Measurements from ENCODE around the gene SUPT4H1. TPM values are rescaled to one million over a fixed set of nuclear protein-coding genes. Genes with fewer than 3 reads are reported as not detected.
A peak's percentile ranks its signal among the peaks of the same experiment; 100 is the strongest.

The SUPT4H1 gene
- total and polyA plus RNA-seq, 9 of the 15 experiments (the other 6 are each of a cell fraction or from before 2014, with no cell fraction given) = 62.1 to 320 (median 117) TPM

DNA sequence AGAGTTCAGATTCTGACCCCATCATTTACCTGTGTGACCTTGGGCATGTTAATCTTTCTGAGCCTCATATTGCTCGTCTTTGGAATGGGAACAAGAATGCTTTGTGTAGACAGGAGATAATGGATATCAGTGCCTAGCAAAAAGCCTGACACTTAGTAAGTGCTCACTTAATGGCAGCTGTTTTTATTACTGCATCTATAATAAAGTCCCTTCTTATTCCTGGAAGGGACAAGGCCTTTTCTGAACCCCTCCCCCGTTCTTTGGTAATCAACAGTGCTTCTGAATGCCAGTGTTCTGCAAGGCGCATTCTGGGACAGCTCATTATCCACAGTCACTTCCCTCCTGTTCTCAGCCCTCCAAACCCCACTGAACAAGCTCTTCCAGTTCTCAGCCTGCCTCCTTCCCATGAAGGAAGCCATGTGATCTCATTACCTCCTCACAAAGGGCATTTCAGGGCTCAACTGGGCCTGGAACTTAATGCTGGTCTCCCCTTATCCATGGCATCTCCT lies 25.1 kb upstream of the SUPT4H1 start (continued):
- TF ChIP-seq KDM1A (IDR thresholded peaks at IDR 0.05) (peak in 1 of 2 experiments; percentile 57; a peak in 1 of 4 replicates), MCM2 (IDR thresholded peaks at IDR 0.05; ENCODE audit: low read depth) (no peak), ZZZ3 (IDR thresholded peaks at IDR 0.05) (no peak)
- TF ChIP-seq, protein P1, sequence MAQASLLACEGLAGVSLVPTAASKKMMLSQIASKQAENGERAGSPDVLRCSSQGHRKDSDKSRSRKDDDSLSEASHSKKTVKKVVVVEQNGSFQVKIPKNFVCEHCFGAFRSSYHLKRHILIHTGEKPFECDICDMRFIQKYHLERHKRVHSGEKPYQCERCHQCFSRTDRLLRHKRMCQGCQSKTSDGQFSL (CRISPR knock-in tag; IDR thresholded peaks at IDR 0.05) = no peak
- TF ChIP-seq, protein P1 (tag; IDR thresholded peaks at IDR 0.05) = no peak

DNA sequence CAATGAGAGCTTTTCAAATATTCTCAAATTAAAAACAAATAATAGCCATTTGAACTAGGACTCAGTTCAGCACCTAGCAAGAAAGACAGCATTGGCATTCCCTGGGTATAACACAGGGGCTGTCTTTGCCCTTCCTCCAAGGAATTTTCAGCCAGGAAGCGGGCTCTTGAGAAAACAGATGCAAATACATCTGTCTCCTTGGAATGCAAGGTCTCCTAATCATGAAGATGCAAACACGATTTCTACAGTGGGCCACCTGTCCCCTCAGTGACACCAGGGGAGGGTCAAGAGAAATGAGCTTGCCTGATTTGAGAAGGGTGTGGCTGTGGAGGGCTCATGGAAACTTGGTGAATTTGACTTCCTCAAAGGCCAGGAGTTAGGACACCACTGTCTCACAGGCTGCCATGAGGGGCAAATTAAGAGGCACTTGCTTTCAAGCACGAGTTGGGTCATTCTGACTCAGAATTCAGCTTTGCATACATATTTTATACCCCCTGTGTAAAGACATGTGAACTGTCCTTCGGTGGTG lies 24.5 kb upstream of the SUPT4H1 start:
- Histone ChIP-seq H3K9ac (ENCODE audit: insufficient read depth in 1 of 2, low read depth in 2 of 2, low read length in 2 of 2) (no peak overlapping the region; a peak in 1 of 4 replicates), H3K4me3 (no peak overlapping the region), H3K4me2 (ENCODE audit: insufficient read depth, low read length) (no peak overlapping the region), H3K36me3 (ENCODE audit: control insufficient read depth, insufficient read depth, low read length) (no peaks in the 10 kb centered on the region), H4K20me1 (replicated peaks; ENCODE audit: control insufficient read depth, insufficient read depth, low read length) (no peaks in the 10 kb centered on the region), H3K9me1 (ENCODE audit: control insufficient read depth, insufficient read depth, low read length) (no peaks in the 10 kb centered on the region), H3K79me2 (ENCODE audit: control insufficient read depth, insufficient read depth, low read length) (no peaks in the 10 kb centered on the region), H3K4me1 (replicated peaks in 1 of 2; ENCODE audit: control insufficient read depth in 2 of 2, insufficient read depth in 2 of 2, low read length in 2 of 2) (peaks cover 0 to 26% of the 10 kb centered on the region in 2 experiments; a peak in 4 of 5 replicates), H3K27ac (ENCODE audit: extremely low read depth, low read depth, low read length) (no peak overlapping the region), H3K9me3 (replicated peaks; ENCODE audit: control insufficient read depth, insufficient read depth, low read depth, low read length) (no peaks in the 10 kb centered on the region), H3K27me3 (ENCODE audit: control insufficient read depth in 2 of 2, insufficient read depth in 2 of 2, low read length in 2 of 2) (no peaks in the 10 kb centered on the region), H2AFZ (ENCODE audit: low read depth, low read length) (no peak overlapping the region)
- ATAC-seq (no peak), DNase-seq (ENCODE audit: extremely low read depth in 1 of 4, low spot score in 3 of 4) (no peak), FAIRE-seq (no peak)
- TF ChIP-seq ZNF197 (CRISPR knock-in tag; IDR thresholded peaks at IDR 0.05; ENCODE audit: low read depth) (no peak), SMARCB1 (IDR thresholded peaks at IDR 0.05; ENCODE audit: insufficient read length, low read depth) (no peak), SPI1 (IDR thresholded peaks at IDR 0.05; ENCODE audit: borderline replicate concordance, low read depth, low read length) (peak; percentile 53; the same call in 1 of the 2 replicates), CSDE1 (IDR thresholded peaks at IDR 0.05) (no peak)
- TF ChIP-seq, protein P2, sequence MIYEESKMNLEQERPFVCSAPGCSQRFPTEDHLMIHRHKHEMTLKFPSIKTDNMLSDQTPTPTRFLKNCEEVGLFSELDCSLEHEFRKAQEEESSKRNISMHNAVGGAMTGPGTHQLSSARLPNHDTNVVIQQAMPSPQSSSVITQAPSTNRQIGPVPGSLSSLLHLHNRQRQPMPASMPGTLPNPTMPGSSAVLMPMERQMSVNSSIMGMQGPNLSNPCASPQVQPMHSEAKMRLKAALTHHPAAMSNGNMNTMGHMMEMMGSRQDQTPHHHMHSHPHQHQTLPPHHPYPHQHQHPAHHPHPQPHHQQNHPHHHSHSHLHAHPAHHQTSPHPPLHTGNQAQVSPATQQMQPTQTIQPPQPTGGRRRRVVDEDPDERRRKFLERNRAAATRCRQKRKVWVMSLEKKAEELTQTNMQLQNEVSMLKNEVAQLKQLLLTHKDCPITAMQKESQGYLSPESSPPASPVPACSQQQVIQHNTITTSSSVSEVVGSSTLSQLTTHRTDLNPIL (CRISPR knock-in tag; IDR thresholded peaks at IDR 0.05) = no peak
- TF ChIP-seq, protein P3, sequence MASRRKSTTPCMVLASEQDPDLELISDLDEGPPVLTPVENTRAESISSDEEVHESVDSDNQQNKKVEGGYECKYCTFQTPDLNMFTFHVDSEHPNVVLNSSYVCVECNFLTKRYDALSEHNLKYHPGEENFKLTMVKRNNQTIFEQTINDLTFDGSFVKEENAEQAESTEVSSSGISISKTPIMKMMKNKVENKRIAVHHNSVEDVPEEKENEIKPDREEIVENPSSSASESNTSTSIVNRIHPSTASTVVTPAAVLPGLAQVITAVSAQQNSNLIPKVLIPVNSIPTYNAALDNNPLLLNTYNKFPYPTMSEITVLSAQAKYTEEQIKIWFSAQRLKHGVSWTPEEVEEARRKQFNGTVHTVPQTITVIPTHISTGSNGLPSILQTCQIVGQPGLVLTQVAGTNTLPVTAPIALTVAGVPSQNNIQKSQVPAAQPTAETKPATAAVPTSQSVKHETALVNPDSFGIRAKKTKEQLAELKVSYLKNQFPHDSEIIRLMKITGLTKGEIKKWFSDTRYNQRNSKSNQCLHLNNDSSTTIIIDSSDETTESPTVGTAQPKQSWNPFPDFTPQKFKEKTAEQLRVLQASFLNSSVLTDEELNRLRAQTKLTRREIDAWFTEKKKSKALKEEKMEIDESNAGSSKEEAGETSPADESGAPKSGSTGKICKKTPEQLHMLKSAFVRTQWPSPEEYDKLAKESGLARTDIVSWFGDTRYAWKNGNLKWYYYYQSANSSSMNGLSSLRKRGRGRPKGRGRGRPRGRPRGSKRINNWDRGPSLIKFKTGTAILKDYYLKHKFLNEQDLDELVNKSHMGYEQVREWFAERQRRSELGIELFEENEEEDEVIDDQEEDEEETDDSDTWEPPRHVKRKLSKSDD (conservative IDR thresholded peaks at IDR 0.05; ENCODE audit: low read length) = no peak
- TF ChIP-seq, protein P4, sequence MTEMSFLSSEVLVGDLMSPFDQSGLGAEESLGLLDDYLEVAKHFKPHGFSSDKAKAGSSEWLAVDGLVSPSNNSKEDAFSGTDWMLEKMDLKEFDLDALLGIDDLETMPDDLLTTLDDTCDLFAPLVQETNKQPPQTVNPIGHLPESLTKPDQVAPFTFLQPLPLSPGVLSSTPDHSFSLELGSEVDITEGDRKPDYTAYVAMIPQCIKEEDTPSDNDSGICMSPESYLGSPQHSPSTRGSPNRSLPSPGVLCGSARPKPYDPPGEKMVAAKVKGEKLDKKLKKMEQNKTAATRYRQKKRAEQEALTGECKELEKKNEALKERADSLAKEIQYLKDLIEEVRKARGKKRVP (CRISPR knock-in tag; IDR thresholded peaks at IDR 0.05) = no peak
- intact Hi-C loops (cut with micrococcal nuclease) = no loop called here
- WGBS (ENCODE audit: insufficient coverage, low coverage, missing lambda C conversion rate) = 34% methylated on average over 4 of the region's 4 CpGs
- ChIA-PET POLR2A (interaction anchor here (0.6 to 1.9 kb wide), 3 partner anchors 12 to 49 kb away, joined by 3 to 5 read pairs (median 3); no protein-coding TSS in a partner anchor), CTCF (ENCODE audit: low intra/inter-chr PET ratio) (no interaction called here)
- BruUV-seq (replicated peaks) = no TSS peak
- in situ Hi-C loops (cut with MboI) = no loop called here
